GM12878 (cell line): ENCODE results near the gene FOXP1. TPM values are rescaled to one million over a fixed set of nuclear protein-coding genes. Genes with fewer than 3 reads are reported as not detected.

Experiments used
- ATAC-seq: fragments of 200-7000 bp; cut with Tn5 transposase; 3 replicates; pipeline ENCODE4 v1.9.1; 2020; ENCODE audit warnings: mild to moderate bottlenecking, moderate library complexity
- BruUV-seq: library from RNA; stranded (reverse); fragments of 400-500 nt; replicated peaks from 2 replicates; lab custom pipeline; 2021; lab: Mats Ljungman, UMichigan
- CTCF ChIA-PET: fragments of 300-600 bp; sonication (Branson Sonifier 250); formaldehyde crosslinking; extraction: SDS; loops from one replicate; lab custom pipeline; 2021; ENCODE audit warnings: inconsistent platforms; lab: Yijun Ruan, JAX
- POLR2A ChIA-PET: fragments of 350-600 bp; formaldehyde crosslinking; extraction: SDS; loops from one replicate; lab custom pipeline; 2021; ENCODE audit warnings: inconsistent platforms; lab: Charles Lee
- RAD21 ChIA-PET: fragments of 300-600 bp; sonication (Branson Sonifier 250); formaldehyde crosslinking; loops from one replicate; lab custom pipeline; 2023; ENCODE audit warnings: antibody characterized with exemption; ENCODE audit not compliant: unreplicated experiment; lab: Charles Lee
- SMC1A ChIA-PET: fragments of 300-600 bp; sonication (Branson Sonifier 250); formaldehyde crosslinking; loops from one replicate; lab custom pipeline; 2023; ENCODE audit not compliant: unreplicated experiment, uncharacterized antibody; lab: Charles Lee
- DNase-seq: peaks from one replicate; pipeline ENCODE4 v3.0.0-alpha.2; 2011; ENCODE audit warnings: low read depth, low spot score
- FAIRE-seq: peaks from 3 replicates; lab custom pipeline; 2011; peaks lifted over from hg19 to GRCh38; lab: Jason Lieb, UNC
- H2AFZ ChIP-seq: 2 replicates; pipeline ENCODE4 v1.6.0; 2011; ENCODE audit warnings: low read depth, low read length, control low read depth; ENCODE audit not compliant: control insufficient read depth
- H3K27ac ChIP-seq: 2 replicates; pipeline ENCODE4 v1.5.1; 2011; ENCODE audit warnings: control low read depth; ENCODE audit not compliant: control insufficient read depth, insufficient read depth
- H3K27me3 ChIP-seq, 2 experiments: replicated peaks in 1 of 2; 2 replicates each; pipeline versions ENCODE4 v1.6.0 to v1.6.1; 2011; ENCODE audit warnings: low read length in 1 of 2; ENCODE audit not compliant: control insufficient read depth in 2 of 2, insufficient read depth in 2 of 2
- H3K36me3 ChIP-seq, 2 experiments: 2 replicates each; pipeline ENCODE4 v1.5.1; 2011; ENCODE audit warnings: low read length in 1 of 2; ENCODE audit not compliant: control insufficient read depth in 2 of 2, insufficient read depth in 2 of 2
- H3K4me1 ChIP-seq: 2 replicates; pipeline ENCODE4 v1.6.1; 2011; ENCODE audit warnings: mild to moderate bottlenecking, low read length, moderate library complexity, mixed read lengths; ENCODE audit not compliant: control insufficient read depth, insufficient read depth
- H3K4me2 ChIP-seq: 2 replicates; pipeline ENCODE4 v1.6.0; 2011; ENCODE audit warnings: control low read depth; ENCODE audit not compliant: control insufficient read depth, insufficient read depth
- H3K4me3 ChIP-seq: fragments of 200-600 bp; sonication (generic); 2 replicates; pipeline ENCODE4 v1.5.1; 2016
- H3K79me2 ChIP-seq: 2 replicates; pipeline ENCODE4 v1.6.0; 2011; ENCODE audit warnings: low read length; ENCODE audit not compliant: control insufficient read depth, insufficient read depth
- H3K9ac ChIP-seq: 2 replicates; pipeline ENCODE4 v1.8.0; 2011; ENCODE audit warnings: low read length, control low read depth, mixed read lengths; ENCODE audit not compliant: control insufficient read depth, insufficient read depth
- H3K9me3 ChIP-seq: replicated peaks from 3 replicates; pipeline ENCODE4 v1.5.1; 2011; ENCODE audit warnings: mild to moderate bottlenecking, low read length; ENCODE audit not compliant: control insufficient read depth, insufficient read depth
- H4K20me1 ChIP-seq: 2 replicates; pipeline ENCODE4 v1.6.0; 2011; ENCODE audit not compliant: control insufficient read depth, insufficient read depth
- CTCF ChIP-seq, 3 experiments: IDR thresholded peaks in 2 of 3; conservative IDR thresholded peaks in 1 of 3; 2 replicates each; pipeline ENCODE4 v1.5.1; 2011; ENCODE audit warnings: low read depth in 3 of 3, low read length in 3 of 3, mild to moderate bottlenecking in 3 of 3, control low read depth in 2 of 3, moderate library complexity in 2 of 3, inconsistent platforms in 1 of 3, mixed read lengths in 1 of 3; ENCODE audit not compliant: control insufficient read depth in 2 of 3, insufficient read depth in 1 of 3; ENCODE audit errors: extremely low read depth in 1 of 3
- ETV6 ChIP-seq, 2 experiments: fragments of 450-650 bp in 1 of 2; IDR thresholded peaks in 1 of 2; conservative IDR thresholded peaks in 1 of 2; 2 replicates each; pipeline ENCODE4 v1.6.1; 2014; ENCODE audit warnings: antibody characterized with exemption in 1 of 2, borderline replicate concordance in 1 of 2, low read depth in 1 of 2, mild to moderate bottlenecking in 1 of 2, moderate library complexity in 1 of 2
- KAT2A ChIP-seq: conservative IDR thresholded peaks from 2 replicates; pipeline ENCODE4 v1.6.1; 2011; ENCODE audit warnings: low read depth, low read length; ENCODE audit not compliant: control insufficient read depth
- MLLT1 ChIP-seq: fragments of 450-650 bp; IDR thresholded peaks from 2 replicates; pipeline ENCODE4 v1.6.1; 2016; ENCODE audit warnings: mild to moderate bottlenecking
- NFYA ChIP-seq: IDR thresholded peaks from 2 replicates; pipeline ENCODE4 v1.6.1; 2011; ENCODE audit warnings: low read depth, mild to moderate bottlenecking, low read length, improper control_type of control experiment, borderline replicate concordance
- PAX5 ChIP-seq: IDR thresholded peaks from 2 replicates; pipeline ENCODE4 v1.6.1; 2011; ENCODE audit warnings: low read depth, low read length, borderline replicate concordance
- SREBF2 ChIP-seq: IDR thresholded peaks from 2 replicates; pipeline ENCODE4 v1.6.1; 2012; ENCODE audit warnings: mild to moderate bottlenecking, low read length
- WGBS: methylation state at CpG from one replicate; pipeline ENCODE4 v1.1.6; 2016; ENCODE audit warnings: low lambda C conversion rate; ENCODE audit not compliant: insufficient replicate concordance, insufficient coverage; ENCODE audit errors: missing lambda C conversion rate; 5-methylcytosine and 5-hydroxymethylcytosine counted together
- in situ Hi-C: fragments of 300-500 bp; cut with MboI; formaldehyde crosslinking; loops from 9 replicates; pipeline ENCODE4 v1.14.3; 2018; ENCODE audit warnings: mixed read lengths
- intact Hi-C: fragments of 100-400 bp; cut with micrococcal nuclease; formaldehyde crosslinking; loops from one replicate; pipeline ENCODE4 v1.14.2; 2022; ENCODE audit not compliant: unreplicated experiment
- polyA plus RNA-seq, 11 experiments: library from polyadenylated mRNA; depleted of rRNA in 4 of 11; unstranded in 6 of 11; stranded (reverse) in 5 of 11; fragments of >200 nt; fragmentation: Nextera tagmentation in 4 of 11; fragmentation: Illumina TruSeq in 1 of 11; extraction: Ambion mirVana in 4 of 11; extraction: Trizol in 1 of 11; gene quantifications; 1 replicate in 1 of 11; 2 replicates in 10 of 11; pipeline versions ENCODE4 v1.2.1 to v1.2.3, GENCODE V29; 2011 to 2016; ENCODE audit warnings: inconsistent platforms in 2 of 11, missing spikeins in 2 of 11, low read depth in 1 of 11
- total RNA-seq, 4 experiments: library from RNA; depleted of rRNA in 3 of 4; stranded (reverse); fragments of >200 nt in 3 of 4; fragmentation: Illumina TruSeq in 1 of 4; extraction: Trizol in 1 of 4; gene quantifications; 2 replicates each; pipeline versions ENCODE4 v1.2.1 to v1.2.3, GENCODE V29; 2013 to 2021
- TF ChIP-seq, protein P1 (sequence below): fragments of 450-650 bp; IDR thresholded peaks from 2 replicates; pipeline ENCODE4 v1.6.1; 2018; ENCODE audit warnings: mild to moderate bottlenecking, low read depth, moderate library complexity; ENCODE audit not compliant: partially characterized antibody

The FOXP1 gene
- total and polyA plus RNA-seq, 10 of the 15 experiments (the other 5 are each of a cell fraction or from before 2014, with no cell fraction given) = 0.05 to 1.6 (median 0.20) TPM; not detected in 1

DNA sequence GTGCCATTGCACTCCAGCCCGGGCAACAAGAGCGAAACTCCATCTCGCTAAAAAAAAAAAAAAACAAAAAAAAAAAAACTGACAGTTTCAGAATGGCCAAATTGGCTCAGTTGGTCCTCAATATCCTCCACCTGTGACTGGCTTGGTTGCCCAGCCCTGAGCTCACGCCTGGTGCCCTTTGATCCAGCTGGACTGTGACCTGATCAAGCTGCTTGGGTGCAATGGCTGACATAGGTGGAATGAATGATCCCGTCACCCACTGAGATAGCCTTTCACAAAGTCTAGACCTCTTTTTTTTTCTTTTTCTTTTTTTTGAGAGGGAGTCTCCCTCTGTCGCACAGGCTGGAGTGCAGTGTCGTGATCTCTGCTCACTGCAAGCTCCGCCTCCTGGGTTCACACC lies 254.6 kb downstream of the FOXP1 start (continued):
- no peak for TF ChIP-seq CTCF (IDR thresholded peaks at IDR 0.05 in 2 of 3, conservative IDR thresholded peaks at IDR 0.05 in 1 of 3; ENCODE audit: control insufficient read depth in 2 of 3, extremely low read depth in 1 of 3, insufficient read depth in 1 of 3, low read depth in 3 of 3, low read length in 3 of 3)
- TF ChIP-seq, all 136 proteins: peak for 0

- in situ Hi-C loops (no loop called here), intact Hi-C loops (no loop called here)
- ChIA-PET CTCF (no interaction called here), POLR2A (no interaction called here), RAD21 (no interaction called here), SMC1A (no interaction called here)
- Histone ChIP-seq H3K4me3 (no peak overlapping the region), H3K9ac (no peak overlapping the region), H3K4me2 (no peak overlapping the region), H3K36me3 (no peaks in the 10 kb centered on the region), H3K9me3 (no peaks in the 10 kb centered on the region; the same call in 2 of the 3 replicates), H3K4me1 (no peaks in the 10 kb centered on the region), H3K79me2 (no peaks in the 10 kb centered on the region), H3K27ac (no peak overlapping the region), H2AFZ (no peak overlapping the region), H4K20me1 (no peaks in the 10 kb centered on the region), H3K27me3 (no peaks in the 10 kb centered on the region)
- DNase-seq (no peak), FAIRE-seq (no peak), ATAC-seq (no peak)
- TF ChIP-seq, protein P1, sequence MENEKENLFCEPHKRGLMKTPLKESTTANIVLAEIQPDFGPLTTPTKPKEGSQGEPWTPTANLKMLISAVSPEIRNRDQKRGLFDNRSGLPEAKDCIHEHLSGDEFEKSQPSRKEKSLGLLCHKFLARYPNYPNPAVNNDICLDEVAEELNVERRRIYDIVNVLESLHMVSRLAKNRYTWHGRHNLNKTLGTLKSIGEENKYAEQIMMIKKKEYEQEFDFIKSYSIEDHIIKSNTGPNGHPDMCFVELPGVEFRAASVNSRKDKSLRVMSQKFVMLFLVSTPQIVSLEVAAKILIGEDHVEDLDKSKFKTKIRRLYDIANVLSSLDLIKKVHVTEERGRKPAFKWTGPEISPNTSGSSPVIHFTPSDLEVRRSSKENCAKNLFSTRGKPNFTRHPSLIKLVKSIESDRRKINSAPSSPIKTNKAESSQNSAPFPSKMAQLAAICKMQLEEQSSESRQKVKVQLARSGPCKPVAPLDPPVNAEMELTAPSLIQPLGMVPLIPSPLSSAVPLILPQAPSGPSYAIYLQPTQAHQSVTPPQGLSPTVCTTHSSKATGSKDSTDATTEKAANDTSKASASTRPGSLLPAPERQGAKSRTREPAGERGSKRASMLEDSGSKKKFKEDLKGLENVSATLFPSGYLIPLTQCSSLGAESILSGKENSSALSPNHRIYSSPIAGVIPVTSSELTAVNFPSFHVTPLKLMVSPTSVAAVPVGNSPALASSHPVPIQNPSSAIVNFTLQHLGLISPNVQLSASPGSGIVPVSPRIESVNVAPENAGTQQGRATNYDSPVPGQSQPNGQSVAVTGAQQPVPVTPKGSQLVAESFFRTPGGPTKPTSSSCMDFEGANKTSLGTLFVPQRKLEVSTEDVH = no peak
- no peak for TF ChIP-seq SREBF2
- no peak for TF ChIP-seq ETV6 (conservative IDR thresholded peaks at IDR 0.05 in 1 of 2, IDR thresholded peaks at IDR 0.05 in 1 of 2; ENCODE audit: borderline replicate concordance in 1 of 2, low read depth in 1 of 2)
- TF ChIP-seq NFYA = no peak
- TF ChIP-seq PAX5 = no peak
- no peak for TF ChIP-seq MLLT1
- no peak for TF ChIP-seq KAT2A
- BruUV-seq = no TSS peak
- 11% methylated on average over 4 of the region's 4 CpGs for WGBS
These were observed 255.6 kb downstream of the FOXP1 start for GRCh38 chr3:71327936-71328335.
